CD4-positive, alpha-beta T cell treated with Interleukin-4 for 4 hours (primary cell): Measurements from ENCODE around the gene COPB1.
"Not testable (repeated sequence)": the region's sequence is repeated elsewhere in the genome, so short reads cannot be mapped to it uniquely, and the experiment has no call there.

Experiments
- DNase-seq: peaks from one replicate; pipeline ENCODE4 v3.0.0-alpha.2; 2020

The COPB1 gene

GRCh38 chr11:14499560-14500180, at the start of gene COPB1:
TSS of gene COPB1 (minus strand) at chr11:14499811. CDS start at chr11:14498928, 883 bp downstream.
- peak; percentile 93 for DNase-seq

GRCh38 chr11:14547440-14547839, 47.8 kb upstream of the COPB1 start:
- no peak for DNase-seq

- DNase-seq: no peak
Observed at GRCh38 chr11:14546672-14547071, 47.1 kb upstream of the COPB1 start.

- DNase-seq: peak; percentile 45
Observed at GRCh38 chr11:14544611-14545010, 45.0 kb upstream of the COPB1 start.

- DNase-seq: no peak
Observed at GRCh38 chr11:14543260-14543659, 43.6 kb upstream of the COPB1 start.

- no peak for DNase-seq
Observed at GRCh38 chr11:14542324-14542723, 42.7 kb upstream of the COPB1 start.

- no peak for DNase-seq
Observed at GRCh38 chr11:14541192-14541947, 41.8 kb upstream of the COPB1 start.

- no peak for DNase-seq
Observed at GRCh38 chr11:14539982-14540421, 40.4 kb upstream of the COPB1 start.

GRCh38 chr11:14538926-14539554, 39.4 kb upstream of the COPB1 start:
- no peak for DNase-seq

GRCh38 chr11:14538271-14538925, 38.8 kb upstream of the COPB1 start:
- no peak for DNase-seq

GRCh38 chr11:14537134-14537599, 37.6 kb upstream of the COPB1 start:
- peak; percentile 56 for DNase-seq

GRCh38 chr11:14535166-14535565, 35.6 kb upstream of the COPB1 start:
- not testable (repeated sequence) for DNase-seq

- DNase-seq: no peak
Observed at GRCh38 chr11:14529951-14530350, 30.3 kb upstream of the COPB1 start.

- no peak for DNase-seq
Observed at GRCh38 chr11:14529321-14529720, 29.7 kb upstream of the COPB1 start.

- no peak for DNase-seq
Observed at GRCh38 chr11:14522801-14523200, 23.2 kb upstream of the COPB1 start.

GRCh38 chr11:14522245-14522644, 22.6 kb upstream of the COPB1 start:
- no peak for DNase-seq

GRCh38 chr11:14520747-14521151, 21.1 kb upstream of the COPB1 start:
- no peak for DNase-seq

- DNase-seq: peak; percentile 91
Observed at GRCh38 chr11:14519917-14520746, 20.5 kb upstream of the COPB1 start, which contains the start of gene PSMA1. TSS of gene PSMA1 (minus strand) at chr11:14520386. CDS start at chr11:14520299, 87 bp downstream.

- peak; percentile 32 for DNase-seq
Observed at GRCh38 chr11:14519597-14519916, 19.9 kb upstream of the COPB1 start.

GRCh38 chr11:14518820-14519219, 19.2 kb upstream of the COPB1 start:
- peak; percentile 18 for DNase-seq

GRCh38 chr11:14513800-14514199, 14.2 kb upstream of the COPB1 start:
- no peak for DNase-seq

GRCh38 chr11:14506532-14506931, 6.9 kb upstream of the COPB1 start:
- DNase-seq: no peak
